Kidney epithelial cell (primary cell): ENCODE data around the gene DSCAM. TPM values are rescaled to one million over a fixed set of nuclear protein-coding genes. Genes with fewer than 3 reads are reported as not detected.
"Not testable (repeated sequence)": the region's sequence is repeated elsewhere in the genome, so short reads cannot be mapped to it uniquely, and the experiment has no call there.

Experiments used
- DNase-seq: peaks from one replicate; pipeline ENCODE4 v3.0.0-alpha.2; 2010; ENCODE audit warnings: low read depth
- H3K27me3 ChIP-seq: 2 replicates; pipeline ENCODE4 v1.6.0; 2011; ENCODE audit warnings: low read length; ENCODE audit not compliant: control insufficient read depth, insufficient read depth
- H3K36me3 ChIP-seq: 2 replicates; pipeline ENCODE4 v1.5.1; 2011; ENCODE audit warnings: low read length; ENCODE audit not compliant: control insufficient read depth, insufficient read depth
- H3K4me3 ChIP-seq: 2 replicates; pipeline ENCODE4 v1.5.1; 2011; ENCODE audit warnings: low read depth, mild to moderate bottlenecking, control low read depth, low read length
- total RNA-seq: library from RNA; depleted of rRNA; stranded (reverse); fragments of >200 nt; gene quantifications from 2 replicates; pipeline ENCODE4 v1.2.3, GENCODE V29; 2015
- TF ChIP-seq, protein P1 (sequence below): IDR thresholded peaks from 2 replicates; pipeline ENCODE4 v1.5.1; 2011; ENCODE audit warnings: mild to moderate bottlenecking, moderate library complexity, low read length, control low read depth, inconsistent platforms; ENCODE audit not compliant: insufficient read depth, poor library complexity, severe bottlenecking

The DSCAM gene
- total RNA-seq, 1 donor from 2014 or later = 0.21 TPM

DNA sequence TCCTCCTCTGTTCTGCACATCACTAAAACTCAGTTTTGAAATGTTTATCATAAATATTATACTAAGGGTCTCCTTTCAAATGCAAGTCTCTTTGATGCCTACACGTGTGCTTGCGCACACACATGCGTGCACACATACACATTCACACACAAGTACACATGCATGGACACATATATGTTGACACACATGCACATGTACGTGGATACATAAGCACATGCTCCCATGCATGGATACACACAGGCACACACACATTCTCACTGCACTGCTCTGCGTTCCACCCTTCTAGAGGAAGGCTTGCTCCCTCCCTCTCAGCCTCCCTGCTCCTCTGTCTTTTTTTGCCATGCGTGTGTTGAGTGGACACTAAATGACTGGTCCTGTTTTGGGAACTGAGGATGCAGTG, 817.1 kb downstream of the DSCAM start:
- no peaks in the 10 kb centered on the region for H3K27me3 ChIP-seq
- H3K4me3 ChIP-seq = no peak overlapping the region
- H3K36me3 ChIP-seq = no peaks in the 10 kb centered on the region
- TF ChIP-seq, protein P1, sequence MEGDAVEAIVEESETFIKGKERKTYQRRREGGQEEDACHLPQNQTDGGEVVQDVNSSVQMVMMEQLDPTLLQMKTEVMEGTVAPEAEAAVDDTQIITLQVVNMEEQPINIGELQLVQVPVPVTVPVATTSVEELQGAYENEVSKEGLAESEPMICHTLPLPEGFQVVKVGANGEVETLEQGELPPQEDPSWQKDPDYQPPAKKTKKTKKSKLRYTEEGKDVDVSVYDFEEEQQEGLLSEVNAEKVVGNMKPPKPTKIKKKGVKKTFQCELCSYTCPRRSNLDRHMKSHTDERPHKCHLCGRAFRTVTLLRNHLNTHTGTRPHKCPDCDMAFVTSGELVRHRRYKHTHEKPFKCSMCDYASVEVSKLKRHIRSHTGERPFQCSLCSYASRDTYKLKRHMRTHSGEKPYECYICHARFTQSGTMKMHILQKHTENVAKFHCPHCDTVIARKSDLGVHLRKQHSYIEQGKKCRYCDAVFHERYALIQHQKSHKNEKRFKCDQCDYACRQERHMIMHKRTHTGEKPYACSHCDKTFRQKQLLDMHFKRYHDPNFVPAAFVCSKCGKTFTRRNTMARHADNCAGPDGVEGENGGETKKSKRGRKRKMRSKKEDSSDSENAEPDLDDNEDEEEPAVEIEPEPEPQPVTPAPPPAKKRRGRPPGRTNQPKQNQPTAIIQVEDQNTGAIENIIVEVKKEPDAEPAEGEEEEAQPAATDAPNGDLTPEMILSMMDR = no peak
- DNase-seq = no peak

DNA sequence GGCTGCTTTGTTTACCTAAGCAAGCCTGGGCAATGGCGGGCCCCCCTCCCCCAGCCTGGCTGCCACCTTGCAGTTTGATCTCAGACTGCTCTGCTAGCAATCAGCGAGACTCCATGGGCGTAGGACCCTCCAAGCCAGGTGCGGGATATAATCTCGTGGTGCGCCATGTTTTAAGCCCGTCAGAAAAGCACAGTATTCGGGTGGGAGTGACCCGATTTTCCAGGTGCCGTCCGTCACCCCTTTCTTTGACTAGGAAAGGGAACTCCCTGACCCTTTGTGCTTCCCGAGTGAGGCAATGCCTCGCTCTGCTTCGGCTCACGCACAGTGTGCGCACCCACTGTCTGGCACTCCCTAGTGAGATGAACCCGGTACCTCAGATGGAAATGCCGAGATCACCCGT, 818.6 kb downstream of the DSCAM start:
- not testable (repeated sequence) for DNase-seq, H3K36me3 ChIP-seq, H3K27me3 ChIP-seq, H3K4me3 ChIP-seq

DNA sequence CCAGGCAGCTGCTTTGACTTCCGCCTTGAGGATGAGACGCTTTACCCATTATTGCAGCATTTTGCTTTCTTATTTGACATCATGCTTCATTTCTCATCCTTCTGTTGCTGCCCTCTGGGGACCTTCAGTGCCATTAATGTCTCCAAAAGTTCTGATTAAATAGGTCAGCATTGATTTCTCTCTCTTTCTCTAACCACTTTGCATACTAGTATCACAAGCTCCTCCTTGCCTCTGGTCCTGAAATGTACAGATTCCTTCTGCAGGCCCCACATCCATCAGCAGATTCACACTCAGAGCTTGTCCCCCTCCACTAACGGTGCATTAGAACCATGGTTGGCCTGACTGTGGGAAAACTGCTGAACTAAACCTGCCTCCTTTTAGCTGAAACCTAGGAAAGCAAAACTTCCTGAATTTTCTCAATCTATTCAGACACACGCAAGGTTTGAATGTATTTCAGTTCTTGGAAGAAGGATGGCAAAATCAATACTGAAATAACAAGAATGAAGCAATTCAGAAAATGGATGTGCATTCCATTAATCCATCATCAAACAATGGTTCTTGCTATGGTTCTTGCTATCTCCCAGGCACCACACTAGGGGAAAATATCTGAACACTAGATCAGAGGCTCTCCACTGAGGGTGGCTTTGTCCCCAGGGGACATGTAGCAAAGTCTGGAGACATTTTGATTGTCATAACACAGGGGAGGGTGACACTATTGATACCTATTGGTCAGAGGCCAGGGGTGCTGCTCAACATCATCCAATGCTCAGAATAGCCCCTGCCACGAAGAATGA, 825.2 kb downstream of the DSCAM start:
- Histone ChIP-seq H3K36me3 (no peaks in the 10 kb centered on the region), H3K4me3 (no peak overlapping the region), H3K27me3 (no peaks in the 10 kb centered on the region)
- TF ChIP-seq, protein P1 = no peak
- no peak for DNase-seq

DNA sequence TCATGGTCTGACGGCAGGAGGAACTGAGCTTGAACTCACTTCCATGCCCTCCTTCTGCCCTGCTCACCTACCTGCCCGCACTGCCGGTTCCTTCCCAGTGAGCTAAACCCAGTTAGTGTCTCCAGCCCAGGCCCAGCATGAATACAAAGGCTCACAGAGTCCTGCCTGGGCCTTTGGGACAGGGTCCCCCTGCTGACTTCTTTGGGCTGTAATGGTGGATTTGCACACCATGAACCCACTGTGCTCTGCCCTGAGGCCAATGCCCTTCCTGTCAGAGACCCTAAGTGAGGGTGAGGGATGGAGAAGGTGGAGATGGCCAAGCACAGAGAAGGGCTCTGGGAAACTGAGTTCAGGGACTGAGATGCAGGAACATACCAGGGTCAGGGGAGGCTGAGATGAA, 826.3 kb downstream of the DSCAM start:
- TF ChIP-seq, protein P1 = no peak
- Histone ChIP-seq H3K4me3 (no peak overlapping the region), H3K36me3 (no peaks in the 10 kb centered on the region), H3K27me3 (no peaks in the 10 kb centered on the region)
- DNase-seq = no peak

DNA sequence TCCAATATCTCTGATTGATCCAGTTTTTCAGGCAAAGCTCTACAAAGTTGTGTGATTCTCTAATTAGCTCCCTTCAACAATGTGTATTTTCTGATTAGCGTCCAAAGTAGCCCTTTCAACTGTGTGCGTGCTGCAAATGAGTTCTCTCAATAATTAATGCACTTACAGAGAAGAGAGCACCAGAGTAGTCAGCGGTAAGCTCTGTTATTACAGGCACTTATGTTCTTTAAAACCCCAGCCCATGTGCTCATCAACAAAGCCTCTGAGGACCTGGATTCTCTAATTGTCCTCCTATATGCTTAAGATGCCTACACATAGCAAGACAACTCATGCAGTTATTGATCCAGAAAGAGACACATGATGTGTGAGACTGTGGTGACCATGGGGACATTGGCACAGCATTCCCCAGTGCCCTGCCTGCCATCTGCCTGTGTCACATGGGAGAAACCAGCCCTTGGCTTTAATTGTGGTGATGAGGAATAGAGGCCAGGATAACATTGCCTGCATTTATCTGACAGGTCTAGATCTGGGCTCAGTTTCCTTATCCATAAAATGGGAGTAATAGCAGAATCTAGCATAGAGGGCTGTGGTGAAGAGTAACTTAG, 828.0 kb downstream of the DSCAM start:
- no peak overlapping the region for H3K4me3 ChIP-seq
- H3K27me3 ChIP-seq = no peaks in the 10 kb centered on the region
- TF ChIP-seq, protein P1 = no peak
- H3K36me3 ChIP-seq = no peaks in the 10 kb centered on the region
- no peak for DNase-seq

DNA sequence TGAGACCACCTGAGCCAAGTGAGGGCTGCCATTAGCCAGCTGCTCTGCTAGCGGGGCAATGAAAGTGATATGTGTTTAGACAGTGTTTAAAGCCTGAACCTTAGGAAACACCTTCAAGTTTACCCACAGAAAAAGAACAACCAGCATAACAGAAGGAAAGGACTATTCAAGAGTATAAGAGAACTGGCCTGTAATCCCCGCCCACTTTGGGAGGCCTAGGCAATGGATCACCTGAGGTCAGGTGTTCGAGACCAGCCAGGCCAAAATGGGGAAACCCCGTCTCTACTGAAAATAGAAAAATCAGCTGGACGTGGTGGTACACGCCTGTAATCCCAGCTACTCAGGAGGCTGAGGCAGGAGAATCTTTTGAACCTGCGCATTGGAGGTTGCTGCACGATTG, 830.3 kb downstream of the DSCAM start:
- no peak overlapping the region for H3K4me3 ChIP-seq
- no peaks in the 10 kb centered on the region for H3K36me3 ChIP-seq
- no peak for DNase-seq
- TF ChIP-seq, protein P1 = no peak
- H3K27me3 ChIP-seq = no peaks in the 10 kb centered on the region
